A204.1 (cell line): ENCODE measurements around the gene BRD1.

ENCODE experiments used
- FAIRE-seq: peaks from 2 replicates; lab custom pipeline; 2012; peaks lifted over from hg19 to GRCh38; lab: Jason Lieb, UNC

Gene BRD1

DNA sequence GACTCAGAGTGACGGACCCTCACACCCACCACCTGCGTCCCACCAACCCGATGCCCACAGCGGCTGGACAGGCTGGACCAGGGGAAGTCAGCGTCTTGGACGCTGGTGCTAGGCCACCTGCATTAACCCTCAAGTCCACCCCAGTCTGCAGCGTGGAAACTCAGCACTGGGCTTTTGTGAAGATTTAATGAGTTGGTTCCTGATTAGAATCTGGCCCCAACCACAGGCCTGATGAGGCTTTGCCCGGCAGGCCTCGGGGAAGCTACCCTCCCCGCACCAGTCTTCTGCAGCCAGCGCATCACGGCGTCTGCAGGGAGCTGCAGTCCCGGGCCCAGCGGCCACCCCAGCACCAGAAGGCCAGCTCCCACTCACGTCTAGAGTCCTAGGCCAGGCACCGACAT is 101.0 kb downstream of the BRD1 start:
- no peak for FAIRE-seq

GRCh38 chr22:49726022-49726681 is 101.5 kb downstream of the BRD1 start:
- no peak for FAIRE-seq

DNA sequence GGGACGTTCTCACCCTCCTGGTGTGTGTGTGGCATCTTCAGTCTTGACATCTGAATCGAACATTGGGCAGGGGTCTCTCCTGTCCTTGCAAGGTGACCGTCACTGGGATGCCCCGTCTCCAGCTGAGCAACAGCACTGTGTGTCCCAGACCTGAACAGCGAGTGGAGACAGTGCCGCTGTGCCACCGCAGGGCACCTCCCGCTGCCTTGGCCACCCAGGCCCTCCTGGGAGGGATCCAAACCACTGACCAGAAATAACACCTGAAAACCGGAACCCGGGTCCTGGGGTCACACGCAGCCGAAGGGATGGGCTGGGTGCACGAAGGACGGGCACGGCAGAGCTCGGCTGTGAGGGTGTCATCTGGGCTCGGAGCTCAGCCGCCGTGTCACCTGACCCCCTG is 102.2 kb downstream of the BRD1 start:
- no peak for FAIRE-seq

- FAIRE-seq: no peak
These were observed 102.7 kb downstream of the BRD1 start for GRCh38 chr22:49724893-49725489.

DNA sequence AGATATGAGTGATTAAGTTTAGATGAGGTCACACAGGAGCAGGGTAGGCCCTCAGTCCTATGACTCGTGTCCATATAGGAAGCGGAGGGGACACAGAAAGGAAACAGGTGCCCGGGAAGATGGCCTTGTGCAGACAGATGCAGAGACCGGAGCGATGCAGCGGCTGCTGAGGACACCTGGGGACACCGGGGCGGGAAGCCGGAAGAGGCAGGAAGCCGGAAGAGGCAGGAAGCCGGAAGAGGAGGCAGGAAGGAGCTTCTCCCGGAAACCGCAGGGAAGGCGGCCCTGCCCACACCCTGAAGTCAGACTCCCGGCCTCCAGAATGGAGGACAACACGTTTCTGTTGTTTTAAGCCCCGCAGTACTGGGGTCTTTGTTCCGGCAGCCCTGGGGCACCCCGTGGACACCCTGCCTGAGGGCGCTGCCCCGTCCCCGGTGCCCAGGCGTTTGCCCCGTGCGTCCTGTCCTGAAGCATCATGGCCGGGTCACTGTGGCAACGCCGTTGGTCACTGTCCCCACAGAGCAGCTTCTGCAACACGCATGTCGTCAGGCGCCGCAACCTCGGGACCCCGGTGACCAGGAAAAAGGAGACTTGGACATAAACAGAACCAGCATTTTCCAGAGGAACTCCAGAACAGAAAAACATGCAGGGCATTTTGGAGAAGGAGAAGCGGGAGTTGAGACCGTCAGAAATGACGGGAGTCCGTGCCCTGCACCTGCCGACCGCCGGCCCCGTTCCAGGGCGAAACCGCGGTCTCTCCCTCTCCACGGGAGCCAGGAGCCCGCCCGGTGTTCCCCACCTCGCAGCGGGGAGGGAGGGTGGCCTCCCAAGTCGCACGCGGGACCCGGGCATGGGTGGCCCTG is 103.4 kb downstream of the BRD1 start:
- no peak for FAIRE-seq

DNA sequence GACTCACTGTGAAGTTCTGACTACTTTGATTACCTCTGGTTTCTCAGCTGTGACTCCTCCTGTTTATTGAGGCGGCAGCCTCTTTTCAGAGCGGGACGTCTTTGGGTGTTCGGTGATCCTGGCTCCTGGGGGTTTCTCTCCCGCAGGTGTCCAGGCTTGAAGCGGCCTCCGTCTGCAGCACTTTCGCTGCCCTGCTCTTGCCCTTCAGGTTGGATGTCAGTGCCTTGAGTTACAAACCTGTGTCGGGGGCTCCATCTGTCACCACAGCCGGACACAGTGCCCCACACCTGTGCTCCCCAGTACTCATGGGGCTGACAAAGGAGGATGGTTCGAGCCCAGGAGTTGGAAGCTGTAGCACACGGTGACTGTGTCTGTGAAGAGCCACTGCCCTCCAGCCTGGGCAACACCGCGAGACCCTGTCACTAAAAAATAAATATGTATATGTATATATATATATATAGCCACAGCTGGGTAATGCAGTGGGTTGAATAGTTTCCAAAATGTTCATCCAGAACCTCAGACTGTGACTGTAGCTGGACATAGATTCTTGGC is 104.1 kb downstream of the BRD1 start:
- FAIRE-seq: no peak
